ENCODE data around the gene WDR45B. TPM values are rescaled to one million over a fixed set of nuclear protein-coding genes. Genes with fewer than 3 reads are reported as not detected.
A peak's percentile ranks its signal among the peaks of the same experiment; 100 is the strongest.

The WDR45B gene
- total RNA-seq: 100 to 1,000 TPM in 1 of 3 donors, 10 to 100 TPM in 2; 74.2 to 118 (median 83.9) TPM

DNA sequence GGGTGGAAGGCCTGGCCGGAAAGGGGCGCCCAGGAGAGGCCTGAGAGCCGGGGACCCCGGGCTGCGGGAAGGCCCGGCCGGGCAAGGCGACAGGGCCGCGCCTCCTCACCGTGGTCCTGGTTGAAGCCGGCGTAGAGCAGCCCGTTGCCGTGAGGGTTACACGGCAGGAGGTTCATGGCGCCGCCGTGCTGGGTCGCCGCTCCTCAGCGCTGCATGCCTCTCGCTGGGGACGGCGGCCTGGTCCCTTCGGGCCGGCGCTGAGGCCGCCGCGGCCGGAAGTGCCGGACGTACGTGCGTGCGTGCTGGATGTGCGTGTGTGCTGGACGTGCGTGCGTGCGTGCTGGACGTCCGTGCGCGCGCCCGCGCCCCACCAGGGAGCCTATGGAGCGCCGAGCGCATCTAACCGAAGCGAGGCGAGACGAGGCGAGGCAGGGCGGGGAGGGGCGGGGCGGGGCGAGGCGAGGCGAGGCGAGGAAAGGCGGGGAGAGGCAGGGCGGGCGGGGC lies at the start of gene WDR45B:
TSS of gene WDR45B (minus strand) at position 280 of the 504 bp plus-strand sequence. CDS start at position 176, 104 bp downstream.
- intact Hi-C loops (cut with DNase I; ENCODE audit: low total_unique reads): loop anchor here (1.0 kb wide), 1 partner anchor 33 kb away; no protein-coding TSS in a partner anchor

DNA sequence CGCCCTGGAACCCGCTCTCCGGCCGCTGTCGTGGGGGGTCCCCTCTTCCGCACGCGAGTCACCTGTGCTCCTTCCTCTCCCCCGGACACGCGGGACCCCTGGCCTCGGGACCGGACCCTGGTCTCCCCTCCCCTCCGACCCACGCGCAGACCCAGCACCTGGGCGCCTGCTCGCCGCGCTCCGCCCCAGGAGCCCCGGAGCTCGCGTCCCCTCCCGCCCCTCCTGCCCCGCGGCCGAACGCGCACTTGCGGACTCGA lies 49.5 kb upstream of the WDR45B start:
- TF ChIP-seq POLR2A (IDR thresholded peaks at IDR 0.05) (no peak), POLR2AphosphoS5 (IDR thresholded peaks at IDR 0.05) (no peak)
- TF ChIP-seq, protein P1, sequence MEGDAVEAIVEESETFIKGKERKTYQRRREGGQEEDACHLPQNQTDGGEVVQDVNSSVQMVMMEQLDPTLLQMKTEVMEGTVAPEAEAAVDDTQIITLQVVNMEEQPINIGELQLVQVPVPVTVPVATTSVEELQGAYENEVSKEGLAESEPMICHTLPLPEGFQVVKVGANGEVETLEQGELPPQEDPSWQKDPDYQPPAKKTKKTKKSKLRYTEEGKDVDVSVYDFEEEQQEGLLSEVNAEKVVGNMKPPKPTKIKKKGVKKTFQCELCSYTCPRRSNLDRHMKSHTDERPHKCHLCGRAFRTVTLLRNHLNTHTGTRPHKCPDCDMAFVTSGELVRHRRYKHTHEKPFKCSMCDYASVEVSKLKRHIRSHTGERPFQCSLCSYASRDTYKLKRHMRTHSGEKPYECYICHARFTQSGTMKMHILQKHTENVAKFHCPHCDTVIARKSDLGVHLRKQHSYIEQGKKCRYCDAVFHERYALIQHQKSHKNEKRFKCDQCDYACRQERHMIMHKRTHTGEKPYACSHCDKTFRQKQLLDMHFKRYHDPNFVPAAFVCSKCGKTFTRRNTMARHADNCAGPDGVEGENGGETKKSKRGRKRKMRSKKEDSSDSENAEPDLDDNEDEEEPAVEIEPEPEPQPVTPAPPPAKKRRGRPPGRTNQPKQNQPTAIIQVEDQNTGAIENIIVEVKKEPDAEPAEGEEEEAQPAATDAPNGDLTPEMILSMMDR (IDR thresholded peaks at IDR 0.05): no peak
- H3K27ac ChIP-seq: peak overlapping the region; percentile 65 to 72
- intact Hi-C loops (cut with DNase I; ENCODE audit: low total_unique reads): no loop called here

More for the DNA sequence above, at the start of gene WDR45B:
- Histone ChIP-seq H3K36me3 (no peaks in the 10 kb centered on the region), H3K27me3 (no peaks in the 10 kb centered on the region), H3K9me3 (no peaks in the 10 kb centered on the region), H3K4me3 (peak within 1 kb of the TSS; percentile 90 to 100 (median 99)), H3K27ac (peak within 1 kb of the TSS; percentile 98 to 99), H3K4me1 (peaks cover 5 to 7% of the 10 kb centered on the region in 2 donors)
- DNase-seq (ENCODE audit: low spot score in 2 of 2): peak; percentile 90 to 93
- TF ChIP-seq, protein P1 (IDR thresholded peaks at IDR 0.05): no peak
- peak; percentile 89 for TF ChIP-seq POLR2A (IDR thresholded peaks at IDR 0.05)
- TF ChIP-seq POLR2AphosphoS5 (IDR thresholded peaks at IDR 0.05): peak; percentile 96 to 98 (median 97)

DNA sequence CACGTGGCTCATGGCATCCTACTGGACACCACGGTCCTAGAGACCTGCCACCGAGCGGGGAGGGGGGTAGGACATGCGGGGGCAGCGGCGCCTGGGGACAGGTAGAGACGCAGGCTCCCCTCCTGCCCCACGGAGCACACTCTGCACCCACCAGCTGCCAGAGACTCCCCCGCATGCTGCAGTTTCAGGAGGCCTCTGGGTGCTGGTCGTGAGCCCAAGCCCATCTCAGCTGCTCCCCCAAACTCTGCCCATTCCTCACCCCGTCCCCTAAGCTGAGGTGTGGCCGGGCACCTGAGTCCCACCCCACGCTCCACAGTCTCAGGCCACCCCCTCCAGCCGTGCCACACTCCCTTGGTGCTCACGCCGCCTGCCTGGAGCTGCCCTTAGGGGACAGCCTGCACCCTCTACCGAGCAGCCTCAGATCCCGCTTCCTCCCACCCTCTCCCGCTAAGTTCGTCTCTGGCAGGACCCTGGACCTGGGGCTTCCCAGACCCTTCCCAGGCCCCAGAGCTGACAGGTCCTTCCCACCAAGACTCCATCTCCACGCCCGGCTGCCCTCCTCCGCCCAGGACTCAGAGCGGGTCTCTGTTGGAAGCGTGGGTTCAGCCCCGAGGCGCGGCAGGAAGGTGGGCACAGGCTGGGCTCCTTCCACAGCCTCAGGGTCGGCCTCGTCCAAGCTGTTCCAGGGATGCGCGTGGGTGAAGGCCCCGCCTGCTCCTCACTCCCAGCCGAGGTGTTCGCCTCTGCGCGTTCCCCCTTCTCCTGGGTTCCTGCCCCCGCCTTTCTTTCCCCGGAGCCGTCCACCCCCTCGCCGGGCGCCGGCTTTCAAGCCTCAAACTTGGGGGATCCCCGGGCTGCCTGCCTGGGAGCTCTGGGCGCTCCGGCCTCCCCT lies 48.9 kb upstream of the WDR45B start:
- Histone ChIP-seq H3K4me3 (peak overlapping the region; percentile 72 to 99 (median 75)), H3K27ac (peak overlapping the region; percentile 65 to 72), H3K9me3 (peaks cover 4 to 6% of the 10 kb centered on the region in 2 donors), H3K27me3 (no peaks in the 10 kb centered on the region), H3K4me1 (no peaks in the 10 kb centered on the region), H3K36me3 (no peaks in the 10 kb centered on the region)
- TF ChIP-seq, protein P1 (IDR thresholded peaks at IDR 0.05): no peak
- TF ChIP-seq POLR2AphosphoS5 (IDR thresholded peaks at IDR 0.05): no peak
- DNase-seq (ENCODE audit: low spot score in 2 of 2): no peak
- intact Hi-C loops (cut with DNase I; ENCODE audit: low total_unique reads): no loop called here

More for the DNA sequence above, 49.5 kb upstream of the WDR45B start:
- Histone ChIP-seq H3K4me1 (no peaks in the 10 kb centered on the region), H3K4me3 (peak overlapping the region; percentile 72 to 99 (median 75)), H3K27me3 (no peaks in the 10 kb centered on the region), H3K36me3 (no peaks in the 10 kb centered on the region), H3K9me3 (peaks cover 4 to 6% of the 10 kb centered on the region in 2 donors)
- DNase-seq (ENCODE audit: low spot score in 2 of 2): no peak

DNA sequence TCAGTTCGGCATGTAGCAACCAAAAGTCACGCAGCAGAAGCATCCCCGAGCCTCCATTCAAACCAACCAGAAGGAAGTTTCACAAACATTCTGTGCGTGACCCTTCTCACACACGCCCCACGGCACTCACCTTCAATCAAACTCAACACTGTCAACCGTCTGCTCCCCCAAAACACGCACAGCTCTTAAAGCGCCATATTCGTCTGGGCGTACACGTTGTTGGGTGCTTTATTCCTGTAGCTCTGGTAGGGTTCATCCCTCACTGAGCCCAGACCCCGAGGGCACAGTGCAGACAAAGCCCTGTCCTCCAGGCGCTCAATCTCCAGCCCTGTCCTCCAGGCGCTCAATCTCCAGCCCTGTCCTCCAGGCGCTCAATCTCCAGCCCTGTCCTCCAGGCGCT lies 48.0 kb upstream of the WDR45B start:
- Histone ChIP-seq H3K27me3 (no peaks in the 10 kb centered on the region), H3K36me3 (no peaks in the 10 kb centered on the region), H3K9me3 (peaks cover 4 to 6% of the 10 kb centered on the region in 2 donors), H3K27ac (no peak overlapping the region), H3K4me3 (peak overlapping the region in 1 of 3 donors; percentile 99), H3K4me1 (no peaks in the 10 kb centered on the region)
- TF ChIP-seq, protein P1 (IDR thresholded peaks at IDR 0.05): no peak
- no peak for TF ChIP-seq POLR2A (IDR thresholded peaks at IDR 0.05)
- no peak for TF ChIP-seq POLR2AphosphoS5 (IDR thresholded peaks at IDR 0.05)
- DNase-seq (ENCODE audit: low spot score in 2 of 2): no peak
- intact Hi-C loops (cut with DNase I; ENCODE audit: low total_unique reads): no loop called here

DNA sequence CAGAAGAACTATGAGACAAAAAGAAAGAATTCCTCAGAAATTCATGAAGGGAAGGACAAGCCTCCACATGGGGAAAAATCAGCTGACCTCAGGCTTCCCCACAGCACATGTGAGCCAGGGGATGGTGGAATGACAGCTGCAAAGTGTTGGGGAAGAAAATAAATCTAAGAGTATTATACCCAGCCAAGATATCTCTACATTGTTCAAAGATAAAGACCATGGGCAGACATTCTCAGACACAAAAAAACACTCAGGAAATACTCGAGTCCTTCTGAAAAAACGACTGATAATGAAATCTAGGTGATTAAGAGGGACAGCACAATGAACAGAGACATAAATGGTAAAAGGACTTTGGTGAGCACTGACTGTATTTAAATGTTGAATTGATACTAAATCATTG lies 46.4 kb upstream of the WDR45B start:
- H3K4me3 ChIP-seq: no peak overlapping the region
- DNase-seq (ENCODE audit: low spot score in 2 of 2): no peak
- H3K27ac ChIP-seq: no peak overlapping the region
- intact Hi-C loops (cut with DNase I; ENCODE audit: low total_unique reads): no loop called here
- H3K4me1 ChIP-seq: no peaks in the 10 kb centered on the region
- TF ChIP-seq POLR2AphosphoS5 (IDR thresholded peaks at IDR 0.05) (no peak), POLR2A (IDR thresholded peaks at IDR 0.05) (no peak)
- TF ChIP-seq, protein P1 (IDR thresholded peaks at IDR 0.05): no peak
- H3K27me3 ChIP-seq: no peaks in the 10 kb centered on the region
- peaks cover 4 to 6% of the 10 kb centered on the region in 2 donors for H3K9me3 ChIP-seq
- H3K36me3 ChIP-seq: no peaks in the 10 kb centered on the region

Data from breast epithelium (tissue), 4 donors.